CD4-positive, alpha-beta T cell treated with Interleukin-6 for 4 hours (primary cell): Measurements from ENCODE around the gene PTPRQ.
"Not testable (repeated sequence)": the region's sequence is repeated elsewhere in the genome, so short reads cannot be mapped to it uniquely, and the experiment has no call there.

Experiments used
- DNase-seq: peaks from one replicate; pipeline ENCODE4 v3.0.0-alpha.2; 2020; ENCODE audit warnings: mixed read lengths

PTPRQ gene, protein sequence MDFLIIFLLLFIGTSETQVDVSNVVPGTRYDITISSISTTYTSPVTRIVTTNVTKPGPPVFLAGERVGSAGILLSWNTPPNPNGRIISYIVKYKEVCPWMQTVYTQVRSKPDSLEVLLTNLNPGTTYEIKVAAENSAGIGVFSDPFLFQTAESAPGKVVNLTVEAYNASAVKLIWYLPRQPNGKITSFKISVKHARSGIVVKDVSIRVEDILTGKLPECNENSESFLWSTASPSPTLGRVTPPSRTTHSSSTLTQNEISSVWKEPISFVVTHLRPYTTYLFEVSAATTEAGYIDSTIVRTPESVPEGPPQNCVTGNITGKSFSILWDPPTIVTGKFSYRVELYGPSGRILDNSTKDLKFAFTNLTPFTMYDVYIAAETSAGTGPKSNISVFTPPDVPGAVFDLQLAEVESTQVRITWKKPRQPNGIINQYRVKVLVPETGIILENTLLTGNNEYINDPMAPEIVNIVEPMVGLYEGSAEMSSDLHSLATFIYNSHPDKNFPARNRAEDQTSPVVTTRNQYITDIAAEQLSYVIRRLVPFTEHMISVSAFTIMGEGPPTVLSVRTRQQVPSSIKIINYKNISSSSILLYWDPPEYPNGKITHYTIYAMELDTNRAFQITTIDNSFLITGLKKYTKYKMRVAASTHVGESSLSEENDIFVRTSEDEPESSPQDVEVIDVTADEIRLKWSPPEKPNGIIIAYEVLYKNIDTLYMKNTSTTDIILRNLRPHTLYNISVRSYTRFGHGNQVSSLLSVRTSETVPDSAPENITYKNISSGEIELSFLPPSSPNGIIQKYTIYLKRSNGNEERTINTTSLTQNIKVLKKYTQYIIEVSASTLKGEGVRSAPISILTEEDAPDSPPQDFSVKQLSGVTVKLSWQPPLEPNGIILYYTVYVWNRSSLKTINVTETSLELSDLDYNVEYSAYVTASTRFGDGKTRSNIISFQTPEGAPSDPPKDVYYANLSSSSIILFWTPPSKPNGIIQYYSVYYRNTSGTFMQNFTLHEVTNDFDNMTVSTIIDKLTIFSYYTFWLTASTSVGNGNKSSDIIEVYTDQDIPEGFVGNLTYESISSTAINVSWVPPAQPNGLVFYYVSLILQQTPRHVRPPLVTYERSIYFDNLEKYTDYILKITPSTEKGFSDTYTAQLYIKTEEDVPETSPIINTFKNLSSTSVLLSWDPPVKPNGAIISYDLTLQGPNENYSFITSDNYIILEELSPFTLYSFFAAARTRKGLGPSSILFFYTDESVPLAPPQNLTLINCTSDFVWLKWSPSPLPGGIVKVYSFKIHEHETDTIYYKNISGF (N-terminal part only)

DNA sequence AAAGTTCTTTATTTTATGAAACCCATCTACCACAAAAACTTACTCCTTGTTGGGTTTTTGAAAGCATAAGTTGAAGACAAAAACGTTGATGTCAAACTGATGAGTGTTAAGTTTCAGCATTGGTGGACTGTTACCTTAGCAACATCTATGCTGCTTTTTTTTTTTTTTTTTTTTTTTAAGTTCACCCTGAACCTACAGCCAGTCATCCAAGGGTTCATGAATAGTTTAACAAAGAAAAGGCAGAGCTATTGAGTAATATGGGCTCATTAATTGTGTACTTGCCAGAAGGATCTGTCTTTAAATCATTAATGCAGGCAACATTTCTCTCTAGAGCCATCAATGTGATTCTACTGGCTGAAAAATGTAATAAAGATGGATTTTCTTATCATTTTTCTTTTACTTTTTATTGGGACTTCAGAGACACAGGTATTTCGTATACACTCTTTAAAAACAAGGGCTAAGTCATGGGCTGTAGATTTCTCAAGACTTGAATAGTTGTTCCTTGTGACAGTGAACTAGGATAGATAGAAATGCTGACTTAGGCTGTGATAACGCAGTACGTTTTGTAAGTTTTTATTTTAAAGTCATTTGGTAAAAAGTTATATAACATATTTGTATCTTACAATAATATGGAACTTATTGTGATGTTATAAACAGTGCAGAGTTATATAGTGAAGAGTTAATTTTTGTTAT, at the start of gene PTPRQ:
Gene PTPRQ (plus strand): TSS at position 262 of the 693 bp plus-strand sequence. CDS start 111 bp downstream, at position 373.
- DNase-seq, result no peak

DNA sequence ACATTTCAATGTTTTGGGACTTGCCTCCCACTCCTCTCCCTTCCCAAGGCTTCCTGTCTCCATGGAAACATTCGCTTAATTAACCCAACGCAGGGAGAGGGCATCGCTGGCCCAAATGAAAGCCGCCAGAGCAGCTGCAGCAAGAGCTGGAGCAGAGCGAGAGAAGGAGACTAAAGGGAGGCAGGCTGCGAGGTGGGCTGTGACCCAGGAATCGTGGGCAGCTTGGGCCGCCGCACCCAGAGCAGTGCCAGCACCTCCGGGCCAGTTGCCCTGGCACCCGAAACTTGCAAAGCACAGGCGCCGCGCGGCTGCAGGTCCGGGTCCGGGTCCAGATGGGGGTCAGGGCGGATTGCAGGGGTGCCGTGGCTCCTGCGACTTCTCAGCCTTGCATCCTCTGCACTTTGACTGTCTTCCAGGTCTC, 43.5 kb upstream of the PTPRQ start:
- DNase-seq, result no peak

DNA sequence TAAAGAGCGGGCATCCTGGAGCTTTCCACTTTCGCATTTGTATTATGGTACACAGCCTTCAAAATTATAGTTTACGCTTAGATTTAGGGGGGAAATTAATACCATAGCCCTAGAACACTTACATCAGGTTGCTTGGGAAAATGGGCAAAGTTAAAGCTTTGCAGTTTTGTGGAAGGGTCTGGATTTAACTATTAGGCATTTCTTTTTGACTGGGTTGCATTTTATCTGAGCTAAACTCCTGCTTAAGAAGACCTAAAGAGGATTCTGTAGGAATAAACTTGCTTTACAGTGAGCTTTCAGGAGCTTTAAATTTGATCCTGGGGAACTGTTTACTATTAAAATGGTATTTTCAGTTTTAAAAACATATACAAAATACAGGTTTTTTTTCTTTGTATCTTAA, 42.8 kb upstream of the PTPRQ start:
- DNase-seq, result no peak

GRCh38 chr12:80404629-80405028, 39.4 kb upstream of the PTPRQ start:
- no peak for DNase-seq

DNA sequence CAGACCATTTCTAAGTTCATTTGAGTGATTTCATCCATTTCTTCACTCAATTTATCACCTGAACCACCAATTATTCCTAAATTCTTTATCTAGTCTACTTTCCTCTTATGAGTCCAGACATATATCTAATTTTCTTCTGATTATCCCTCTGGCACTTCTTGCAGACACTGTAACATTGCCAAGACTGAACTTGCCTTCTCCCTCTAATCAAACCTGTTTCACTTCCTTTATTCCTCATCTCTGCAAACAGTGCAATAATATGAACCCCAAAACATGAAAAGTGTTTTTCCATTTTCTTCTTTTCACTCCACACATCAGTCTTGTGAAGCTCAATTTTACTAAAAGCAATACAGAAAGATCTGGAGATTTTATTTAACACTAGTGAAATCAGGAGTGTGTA, 37.8 kb upstream of the PTPRQ start:
- no peak for DNase-seq

DNA sequence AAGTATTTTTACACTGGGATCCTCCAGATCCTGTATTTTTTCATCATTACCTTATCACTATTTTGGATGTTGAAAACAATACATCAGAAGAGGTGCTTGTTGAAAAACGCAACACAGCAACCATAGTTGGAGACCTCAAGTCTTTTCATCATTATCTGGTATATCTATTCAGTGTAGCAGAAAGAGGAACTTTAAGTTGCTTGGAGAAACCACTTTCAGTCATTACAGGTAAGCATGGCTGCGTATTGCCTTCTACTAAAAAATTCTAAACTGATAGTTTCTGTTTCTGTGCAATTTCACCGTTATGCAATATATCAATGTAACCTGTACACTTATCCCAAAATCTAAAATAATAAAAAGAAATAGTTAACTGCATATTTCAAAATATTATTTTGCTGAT, 32.2 kb upstream of the PTPRQ start:
- no peak for DNase-seq

DNA sequence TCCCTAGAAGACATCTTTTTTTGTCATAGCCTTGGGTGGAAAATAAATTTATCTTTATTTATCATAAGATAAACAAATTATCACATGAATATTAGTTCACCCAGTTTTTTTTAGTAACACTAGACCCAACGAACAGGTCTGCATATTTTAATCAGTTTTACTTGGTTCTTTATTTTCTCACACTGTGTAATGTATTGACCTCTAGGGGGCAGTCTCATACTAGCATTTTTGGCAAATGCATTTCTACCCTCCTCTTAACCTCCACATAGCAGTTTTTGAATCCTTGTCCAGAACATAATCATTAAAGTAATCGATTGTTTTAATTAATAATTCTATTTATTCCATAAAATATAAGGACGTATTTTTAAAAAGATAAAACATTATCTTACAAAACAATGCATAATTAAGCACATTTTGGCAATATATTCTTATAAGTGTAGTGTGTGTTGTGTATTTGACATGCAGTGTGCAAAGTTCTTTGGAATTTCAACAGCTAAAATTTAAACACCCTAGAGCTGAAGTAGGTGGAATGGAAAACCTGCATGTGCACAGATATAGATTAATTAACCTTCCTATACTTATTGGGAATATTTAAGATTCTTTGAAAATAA, 31.6 kb upstream of the PTPRQ start:
- DNase-seq, result no peak

DNA sequence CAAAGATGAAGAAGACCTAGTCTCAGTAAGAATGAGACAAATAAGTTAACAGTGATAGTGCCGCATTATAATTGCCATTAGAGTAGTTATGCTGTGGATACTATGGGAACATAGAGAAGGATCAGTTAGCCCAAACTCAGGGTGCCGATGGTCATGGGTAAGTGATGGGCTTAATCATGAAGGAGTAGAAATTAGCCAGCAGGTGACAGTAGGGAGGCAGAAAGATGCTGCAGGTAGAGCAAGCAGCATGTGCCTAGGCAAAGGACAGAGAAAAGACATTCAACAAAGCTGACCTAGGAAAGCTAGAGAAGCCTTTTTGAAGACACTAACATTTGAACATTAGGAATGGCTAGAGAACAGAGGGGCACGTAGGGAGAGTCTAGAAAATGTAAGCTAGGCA, 30.6 kb upstream of the PTPRQ start:
- no peak for DNase-seq

DNA sequence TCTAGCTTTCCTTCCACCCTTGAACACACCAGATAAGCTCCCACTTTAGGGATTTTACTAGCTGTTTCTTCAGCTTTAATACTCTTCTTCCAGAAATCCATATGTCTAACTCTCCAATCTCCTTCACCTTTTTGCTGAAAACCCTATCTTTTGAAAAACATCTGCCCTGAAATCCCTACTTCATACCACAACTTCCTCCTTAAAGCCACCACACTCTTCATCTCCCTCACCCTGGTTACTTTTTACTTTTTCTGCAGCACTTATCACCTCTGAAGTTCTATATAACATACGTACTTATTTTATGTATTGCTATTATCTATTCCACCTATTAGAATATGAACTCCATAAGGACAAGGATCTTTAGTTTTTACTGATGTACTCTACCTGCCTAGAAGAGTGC, 28.6 kb upstream of the PTPRQ start:
- DNase-seq, result no peak

GRCh38 chr12:80419644-80420043, 24.4 kb upstream of the PTPRQ start:
- no peak for DNase-seq

- no peak for DNase-seq
Observed at GRCh38 chr12:80420075-80420474, 24.0 kb upstream of the PTPRQ start.

DNA sequence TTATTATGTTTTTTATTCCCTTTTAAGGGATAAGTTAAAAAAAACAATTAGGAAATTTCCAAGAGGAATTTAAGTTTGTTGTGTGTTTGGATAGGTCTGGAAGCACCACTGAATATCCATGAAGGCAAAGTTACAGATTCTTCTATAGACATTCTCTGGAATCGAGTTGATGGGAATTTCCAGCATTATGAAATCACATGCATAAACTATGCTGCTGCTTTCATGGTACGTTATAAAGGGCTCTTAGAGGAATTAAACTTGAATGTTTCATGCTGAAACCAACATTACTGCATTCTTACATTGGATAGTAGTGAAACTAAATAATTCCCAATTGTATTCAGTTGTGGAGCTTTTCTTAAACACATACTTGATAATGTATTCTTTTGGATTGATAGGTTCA, 21.5 kb upstream of the PTPRQ start:
- no peak for DNase-seq

DNA sequence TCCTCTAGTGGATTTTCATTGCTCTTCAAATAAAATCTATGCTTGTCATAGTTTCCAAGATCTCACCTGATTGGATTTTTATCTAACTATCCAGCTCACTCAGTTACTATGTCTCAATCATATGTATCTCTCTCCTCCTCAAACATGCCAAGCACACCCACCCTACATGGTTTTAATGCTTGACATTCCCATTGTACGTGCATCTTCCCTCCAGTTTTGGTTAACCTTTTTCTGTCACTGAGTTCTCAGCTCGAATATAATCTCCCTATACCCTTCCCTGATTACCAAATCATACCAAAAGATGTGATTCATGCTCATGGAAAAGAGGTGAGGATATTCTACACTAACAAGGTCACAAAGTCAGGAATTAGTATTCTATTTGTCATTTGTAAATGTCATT, 12.0 kb upstream of the PTPRQ start:
- DNase-seq, result no peak

- no peak for DNase-seq
Observed at GRCh38 chr12:80441921-80442320, 2.1 kb upstream of the PTPRQ start.

- DNase-seq, result no peak
Observed at GRCh38 chr12:80442426-80443222, 1.4 kb upstream of the PTPRQ start.

DNA sequence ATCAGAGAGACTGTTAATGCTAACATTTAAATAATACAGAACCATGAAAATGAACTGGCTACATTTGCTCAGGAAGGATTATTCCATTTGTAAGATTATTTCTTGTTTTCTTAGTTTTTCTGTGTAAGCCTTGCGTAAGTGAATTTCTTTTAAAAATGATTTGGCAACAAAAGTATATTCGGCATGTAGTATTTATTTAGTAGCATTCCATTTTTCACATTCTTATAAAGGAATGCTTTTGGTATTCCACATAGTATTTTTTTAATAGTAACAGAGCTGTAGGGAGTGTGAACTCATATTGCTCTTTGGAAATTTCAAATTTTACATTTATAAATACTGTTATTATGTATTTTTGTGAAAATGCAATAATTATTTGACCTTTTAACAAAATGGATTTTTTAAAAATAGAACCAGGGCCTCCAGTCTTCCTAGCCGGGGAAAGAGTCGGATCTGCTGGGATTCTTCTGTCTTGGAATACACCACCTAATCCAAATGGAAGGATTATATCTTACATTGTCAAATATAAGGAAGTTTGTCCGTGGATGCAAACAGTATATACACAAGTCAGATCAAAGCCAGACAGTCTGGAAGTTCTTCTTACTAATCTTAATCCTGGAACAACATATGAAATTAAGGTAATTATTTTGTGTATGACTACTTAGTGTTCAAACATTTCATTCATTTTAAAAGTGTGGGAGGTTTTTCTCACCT, 1.2 kb downstream of the PTPRQ start:
- DNase-seq, result no peak

- DNase-seq, result no peak
Observed at GRCh38 chr12:80456513-80456912, 12.5 kb downstream of the PTPRQ start.

DNA sequence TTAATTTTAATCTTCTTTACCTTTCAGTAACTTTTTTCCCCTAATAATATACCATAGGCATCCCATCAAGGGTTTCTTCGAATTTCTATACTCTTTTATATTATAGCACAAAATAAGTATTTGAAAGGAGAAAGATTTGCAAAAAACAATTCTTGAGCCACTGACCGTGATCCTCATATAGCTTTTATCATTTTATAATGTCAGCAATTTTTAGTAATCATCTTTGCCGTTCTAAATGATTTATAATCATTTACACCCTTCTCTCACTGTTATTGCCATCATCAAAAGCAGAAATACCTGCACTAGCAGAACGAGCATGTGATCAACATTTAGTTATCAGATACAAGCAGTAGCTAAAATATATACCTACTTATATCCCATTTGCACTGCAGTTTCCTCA, 16.9 kb downstream of the PTPRQ start:
- no peak for DNase-seq

GRCh38 chr12:80461851-80462250, 17.8 kb downstream of the PTPRQ start:
- not testable (repeated sequence) for DNase-seq

GRCh38 chr12:80469681-80470080, 25.6 kb downstream of the PTPRQ start:
- DNase-seq, result no peak
